ENCODE data around the gene APLP2. TPM values are rescaled to one million over a fixed set of nuclear protein-coding genes. Genes with fewer than 3 reads are reported as not detected.

APLP2 gene
- total and polyA plus RNA-seq, 2 of the 13 experiments (the other 11 are each of a cell fraction or from before 2014, with no cell fraction given), result 315 to 594 TPM

DNA sequence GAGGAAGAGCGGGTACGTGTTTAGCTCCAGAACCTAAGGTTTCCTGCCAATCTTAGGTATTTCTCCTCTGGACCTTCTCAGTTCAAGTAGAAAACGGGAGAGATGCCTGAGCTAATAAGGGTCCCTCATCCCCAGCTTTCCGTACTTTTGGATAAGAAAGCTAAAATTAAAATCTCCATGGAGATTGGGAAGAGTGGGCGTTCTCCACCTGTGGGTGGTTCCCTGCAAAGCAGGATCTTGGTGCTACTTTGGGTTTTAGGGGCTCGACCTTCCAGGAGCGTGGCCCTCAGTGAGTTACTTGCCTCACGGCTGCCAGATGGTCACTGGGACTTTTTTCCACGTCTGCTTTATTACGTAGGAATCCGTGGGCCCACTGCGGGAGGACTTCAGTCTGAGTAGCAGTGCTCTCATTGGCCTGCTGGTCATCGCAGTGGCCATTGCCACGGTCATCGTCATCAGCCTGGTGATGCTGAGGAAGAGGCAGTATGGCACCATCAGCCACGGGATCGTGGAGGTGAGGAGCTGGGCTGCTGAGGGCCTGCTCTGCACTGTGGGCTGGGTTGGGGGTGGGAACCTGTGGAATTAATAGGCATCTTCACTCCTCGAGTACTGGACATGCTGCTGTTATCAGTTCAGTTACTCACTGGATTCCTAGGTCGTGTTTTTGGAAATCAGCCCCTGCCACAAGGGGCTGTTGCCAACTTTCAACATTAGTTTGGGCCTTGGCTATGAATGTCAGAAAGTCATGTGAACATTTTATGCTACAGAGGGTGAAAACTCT, 72.1 kb downstream of the APLP2 start:
- H3K4me1 ChIP-seq (ENCODE audit: insufficient read depth, low read length), result peaks cover 57% of the 10 kb centered on the region
- H3K79me2 ChIP-seq (ENCODE audit: insufficient read depth, low read length), result peaks cover 4% of the 10 kb centered on the region
- no peak for TF ChIP-seq TRIM22 (IDR thresholded peaks at IDR 0.05)
- no peak for TF ChIP-seq ZNF772 (CRISPR knock-in tag; IDR thresholded peaks at IDR 0.05)
- no peak for TF ChIP-seq FOSL2 (CRISPR knock-in tag; IDR thresholded peaks at IDR 0.05)
- TF ChIP-seq HOXA7 (CRISPR knock-in tag; IDR thresholded peaks at IDR 0.05), result no peak
- no peak for TF ChIP-seq ZNF280D (CRISPR knock-in tag; IDR thresholded peaks at IDR 0.05)
- TF ChIP-seq, protein P1, sequence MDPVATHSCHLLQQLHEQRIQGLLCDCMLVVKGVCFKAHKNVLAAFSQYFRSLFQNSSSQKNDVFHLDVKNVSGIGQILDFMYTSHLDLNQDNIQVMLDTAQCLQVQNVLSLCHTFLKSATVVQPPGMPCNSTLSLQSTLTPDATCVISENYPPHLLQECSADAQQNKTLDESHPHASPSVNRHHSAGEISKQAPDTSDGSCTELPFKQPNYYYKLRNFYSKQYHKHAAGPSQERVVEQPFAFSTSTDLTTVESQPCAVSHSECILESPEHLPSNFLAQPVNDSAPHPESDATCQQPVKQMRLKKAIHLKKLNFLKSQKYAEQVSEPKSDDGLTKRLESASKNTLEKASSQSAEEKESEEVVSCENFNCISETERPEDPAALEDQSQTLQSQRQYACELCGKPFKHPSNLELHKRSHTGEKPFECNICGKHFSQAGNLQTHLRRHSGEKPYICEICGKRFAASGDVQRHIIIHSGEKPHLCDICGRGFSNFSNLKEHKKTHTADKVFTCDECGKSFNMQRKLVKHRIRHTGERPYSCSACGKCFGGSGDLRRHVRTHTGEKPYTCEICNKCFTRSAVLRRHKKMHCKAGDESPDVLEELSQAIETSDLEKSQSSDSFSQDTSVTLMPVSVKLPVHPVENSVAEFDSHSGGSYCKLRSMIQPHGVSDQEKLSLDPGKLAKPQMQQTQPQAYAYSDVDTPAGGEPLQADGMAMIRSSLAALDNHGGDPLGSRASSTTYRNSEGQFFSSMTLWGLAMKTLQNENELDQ (CRISPR knock-in tag; IDR thresholded peaks at IDR 0.05; ENCODE audit: borderline replicate concordance), result no peak
- no peak for TF ChIP-seq MIER3 (CRISPR knock-in tag; IDR thresholded peaks at IDR 0.05; ENCODE audit: borderline replicate concordance)
- TF ChIP-seq, protein P2, sequence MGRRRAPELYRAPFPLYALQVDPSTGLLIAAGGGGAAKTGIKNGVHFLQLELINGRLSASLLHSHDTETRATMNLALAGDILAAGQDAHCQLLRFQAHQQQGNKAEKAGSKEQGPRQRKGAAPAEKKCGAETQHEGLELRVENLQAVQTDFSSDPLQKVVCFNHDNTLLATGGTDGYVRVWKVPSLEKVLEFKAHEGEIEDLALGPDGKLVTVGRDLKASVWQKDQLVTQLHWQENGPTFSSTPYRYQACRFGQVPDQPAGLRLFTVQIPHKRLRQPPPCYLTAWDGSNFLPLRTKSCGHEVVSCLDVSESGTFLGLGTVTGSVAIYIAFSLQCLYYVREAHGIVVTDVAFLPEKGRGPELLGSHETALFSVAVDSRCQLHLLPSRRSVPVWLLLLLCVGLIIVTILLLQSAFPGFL (CRISPR knock-in tag; IDR thresholded peaks at IDR 0.05), result no peak
- TF ChIP-seq MTA1 (CRISPR knock-in tag; IDR thresholded peaks at IDR 0.05; ENCODE audit: borderline replicate concordance), result no peak
- TF ChIP-seq PLRG1 (conservative IDR thresholded peaks at IDR 0.05), result no peak
- no peak for TF ChIP-seq ZNF543 (CRISPR knock-in tag; IDR thresholded peaks at IDR 0.05)
- no peak for TF ChIP-seq ZNF33B (CRISPR knock-in tag; IDR thresholded peaks at IDR 0.05)
- TF ChIP-seq RBFOX2 (IDR thresholded peaks at IDR 0.05; ENCODE audit: low read depth, low read length), result no peak
- TF ChIP-seq ZNF703 (CRISPR knock-in tag; IDR thresholded peaks at IDR 0.05; ENCODE audit: borderline replicate concordance), result no peak
- no peak for TF ChIP-seq MZF1 (CRISPR knock-in tag; IDR thresholded peaks at IDR 0.05; ENCODE audit: borderline replicate concordance)
- H3K27ac ChIP-seq (ENCODE audit: extremely low read length, insufficient read depth, low read length), result peak overlapping the region; percentile 6
- no peak overlapping the region for H2AFZ ChIP-seq (ENCODE audit: low read length)
- H3K4me3 ChIP-seq (replicated peaks in 1 of 3; ENCODE audit: insufficient read depth in 1 of 3, low read depth in 2 of 3, low read length in 3 of 3), result no peak overlapping the region
- no peaks in the 10 kb centered on the region for H3K27me3 ChIP-seq (ENCODE audit: control insufficient read depth in 1 of 2, insufficient read depth in 2 of 2, low read length in 2 of 2)
- H3K4me2 ChIP-seq (ENCODE audit: low read depth, low read length), result no peak overlapping the region
- no peaks in the 10 kb centered on the region for H4K20me1 ChIP-seq (ENCODE audit: insufficient read depth, low read length)
- FAIRE-seq, result no peak
- in situ Hi-C loops (cut with HindIII; ENCODE audit: extremely low pct_ligation_motif_present, low pct_unique_long_range_greater_than_20kb), result loop anchor here (25.0 kb wide), 1 partner anchor 354 kb away; no protein-coding TSS in a partner anchor
- POLR2A ChIA-PET, result no interaction called here
- 88% methylated on average over 15 of the region's 19 CpGs for WGBS (ENCODE audit: low lambda C conversion rate)
- no peaks in the 10 kb centered on the region for H3K9me3 ChIP-seq (ENCODE audit: low read length)
- peaks cover 21 to 56% of the 10 kb centered on the region in 2 experiments for H3K36me3 ChIP-seq (replicated peaks in 1 of 2; ENCODE audit: control insufficient read depth in 1 of 2, insufficient read depth in 2 of 2, low read length in 2 of 2)
- intact Hi-C loops (cut with micrococcal nuclease; ENCODE audit: unreplicated experiment), result no loop called here
- H3K9ac ChIP-seq (ENCODE audit: insufficient read depth, low read depth, low read length), result no peak overlapping the region
- CTCF ChIA-PET (ENCODE audit: low intra/inter-chr PET ratio, low total read pairs), result no interaction called here
- no peak for ATAC-seq
- BruUV-seq (replicated peaks), result no TSS peak
- DNase-seq (ENCODE audit: low spot score), result no peak

Data from HepG2 (cell line).